GM23338 (cell line): Measurements from ENCODE around the gene APOL2. TPM values are rescaled to one million over a fixed set of nuclear protein-coding genes. Genes with fewer than 3 reads are reported as not detected.
"Not testable (repeated sequence)": the region's sequence is repeated elsewhere in the genome, so short reads cannot be mapped to it uniquely, and the experiment has no call there.

ENCODE experiments used
- ATAC-seq: fragments of 200-7000 bp; cut with Tn5 transposase; 3 replicates; pipeline ENCODE4 v1.9.1; 2020
- DNase-seq: peaks from one replicate; pipeline ENCODE4 v3.0.0-alpha.2; 2015; ENCODE audit warnings: low spot score
- H2AFZ ChIP-seq: fragments of 200-600 bp; sonication (generic); 2 replicates; pipeline ENCODE4 v1.8.0; 2016; ENCODE audit warnings: antibody characterized with exemption, mild to moderate bottlenecking, moderate library complexity
- H3F3A ChIP-seq: fragments of 200-600 bp; sonication (generic); replicated peaks from 2 replicates; pipeline ENCODE4 v1.8.0; 2017; ENCODE audit warnings: antibody characterized with exemption, mixed run types, low read depth
- H3K27ac ChIP-seq: fragments of 200-600 bp; sonication (generic); 2 replicates; pipeline ENCODE4 v1.6.1; 2016; ENCODE audit warnings: low read depth
- H3K27me3 ChIP-seq: fragments of 200-600 bp; sonication (generic); 2 replicates; pipeline ENCODE4 v1.8.0; 2016; ENCODE audit warnings: mild to moderate bottlenecking, mixed run types, moderate library complexity; ENCODE audit not compliant: insufficient read depth
- H3K36me3 ChIP-seq: fragments of 200-600 bp; sonication (generic); 2 replicates; pipeline ENCODE4 v1.8.0; 2016; ENCODE audit warnings: mild to moderate bottlenecking; ENCODE audit not compliant: insufficient read depth
- H3K4me1 ChIP-seq: fragments of 200-600 bp; sonication (generic); 2 replicates; pipeline ENCODE4 v1.8.0; 2016; ENCODE audit warnings: mild to moderate bottlenecking, moderate library complexity; ENCODE audit not compliant: insufficient read depth
- H3K4me2 ChIP-seq: fragments of 200-600 bp; sonication (generic); 2 replicates; pipeline ENCODE4 v1.7.1; 2017; ENCODE audit warnings: mixed run types
- H3K4me3 ChIP-seq: fragments of 200-600 bp; sonication (generic); 2 replicates; pipeline ENCODE4 v1.6.1; 2016; ENCODE audit warnings: mixed run types
- H3K79me2 ChIP-seq: fragments of 200-600 bp; sonication (generic); replicated peaks from 2 replicates; pipeline ENCODE4 v1.8.0; 2017; ENCODE audit warnings: mild to moderate bottlenecking; ENCODE audit not compliant: insufficient read depth
- H3K9me2 ChIP-seq: fragments of 200-600 bp; sonication (generic); 2 replicates; pipeline ENCODE4 v1.8.0; 2017; ENCODE audit not compliant: insufficient read depth
- H4K20me1 ChIP-seq: fragments of 200-600 bp; sonication (generic); replicated peaks from 2 replicates; pipeline ENCODE4 v1.8.0; 2017; ENCODE audit warnings: mild to moderate bottlenecking; ENCODE audit not compliant: insufficient read depth
- H3K27ac Mint-ChIP-seq: 2 replicates; pipeline ENCODE4 v1.8.0; 2020; ENCODE audit warnings: inconsistent platforms, mild to moderate bottlenecking, moderate library complexity, mixed read lengths
- H3K27me3 Mint-ChIP-seq: 3 replicates; pipeline ENCODE4 v1.8.0; 2022; ENCODE audit warnings: low read depth, mild to moderate bottlenecking, moderate library complexity, mixed read lengths, inconsistent platforms; ENCODE audit not compliant: insufficient read depth, poor library complexity
- H3K36me3 Mint-ChIP-seq: 3 replicates; pipeline ENCODE4 v1.8.0; 2021; ENCODE audit warnings: low read depth, mild to moderate bottlenecking, inconsistent platforms, moderate library complexity, mixed read lengths
- H3K4me1 Mint-ChIP-seq: 3 replicates; pipeline ENCODE4 v1.8.0; 2020; ENCODE audit warnings: mild to moderate bottlenecking, inconsistent platforms, mixed read lengths
- H3K4me3 Mint-ChIP-seq: 3 replicates; pipeline ENCODE4 v1.8.0; 2021; ENCODE audit warnings: moderate library complexity, mild to moderate bottlenecking, inconsistent platforms, mixed read lengths
- H3K9me3 Mint-ChIP-seq: 3 replicates; pipeline ENCODE4 v1.8.0; 2020; ENCODE audit warnings: moderate library complexity, mild to moderate bottlenecking, inconsistent platforms, mixed read lengths
- CTCF ChIP-seq, 2 experiments: fragments of 200-600 bp in 1 of 2; sonication (generic) in 1 of 2; conservative IDR thresholded peaks; 2 replicates each; pipeline versions ENCODE4 v1.5.1 to v1.6.1; 2016 to 2017; ENCODE audit warnings: antibody characterized with exemption in 2 of 2, low read depth in 2 of 2, mild to moderate bottlenecking in 2 of 2, moderate library complexity in 1 of 2
- EZH2 ChIP-seq: fragments of 200-600 bp; sonication (generic); IDR thresholded peaks from one replicate; pipeline ENCODE4 v1.8.0; 2017; ENCODE audit warnings: antibody characterized with exemption, mild to moderate bottlenecking, low read depth; ENCODE audit not compliant: unreplicated experiment
- EZH2phosphoT487 ChIP-seq: fragments of 200-600 bp; sonication (generic); IDR thresholded peaks from one replicate; pipeline ENCODE4 v1.8.1; 2018; ENCODE audit warnings: antibody characterized with exemption; ENCODE audit not compliant: unreplicated experiment
- JUNB ChIP-seq: IDR thresholded peaks from one replicate; pipeline ENCODE4 v1.6.1; 2016; ENCODE audit warnings: antibody characterized with exemption; ENCODE audit not compliant: unreplicated experiment
- NANOG ChIP-seq: IDR thresholded peaks from 2 replicates; pipeline ENCODE4 v1.6.1; 2016; ENCODE audit warnings: antibody characterized with exemption, borderline replicate concordance
- POLR2AphosphoS5 ChIP-seq: IDR thresholded peaks from 2 replicates; pipeline ENCODE4 v1.6.1; 2016; ENCODE audit warnings: antibody characterized with exemption, low read depth
- REST ChIP-seq: IDR thresholded peaks from one replicate; pipeline ENCODE4 v1.6.1; 2018; ENCODE audit warnings: antibody characterized with exemption; ENCODE audit not compliant: unreplicated experiment
- STAT1 ChIP-seq: IDR thresholded peaks from one replicate; pipeline ENCODE4 v1.6.1; 2016; ENCODE audit warnings: antibody characterized with exemption; ENCODE audit not compliant: unreplicated experiment
- polyA plus RNA-seq: library from polyadenylated mRNA; unstranded; fragments of >200 nt; fragmentation: Nextera tagmentation; extraction: Ambion mirVana; gene quantifications from 2 replicates; pipeline ENCODE4 v1.2.1, GENCODE V29; 2016
- total RNA-seq: library from RNA; depleted of rRNA; stranded (reverse); fragments of >200 nt; shearing (Covaris generic); gene quantifications from 2 replicates; pipeline ENCODE4 v1.2.3, GENCODE V29; 2014

APOL2 gene
- total and polyA plus RNA-seq, 2 experiments from 2014 or later: 5.5 to 10.4 TPM

GRCh38 chr22:36228944-36229343, 10.4 kb downstream of the APOL2 start:
- ATAC-seq: no peak
- no peak overlapping the region for H3K27ac ChIP-seq
- peaks cover 8% of the 10 kb centered on the region for H3K27me3 Mint-ChIP-seq
- no peaks in the 10 kb centered on the region; the same call in 2 of the 3 replicates for H3K9me3 Mint-ChIP-seq
- H4K20me1 ChIP-seq: no peaks in the 10 kb centered on the region
- H2AFZ ChIP-seq: no peak overlapping the region
- H3K9me2 ChIP-seq: no peaks in the 10 kb centered on the region
- H3F3A ChIP-seq: no peaks in the 10 kb centered on the region
- H3K36me3 ChIP-seq: no peaks in the 10 kb centered on the region
- DNase-seq: no peak
- no peak overlapping the region for H3K4me3 ChIP-seq
- no peaks in the 10 kb centered on the region for H3K27me3 ChIP-seq
- H3K27ac Mint-ChIP-seq: no peak overlapping the region; the same call in 1 of the 2 replicates
- H3K4me1 Mint-ChIP-seq: peaks cover 10% of the 10 kb centered on the region; the same call in 1 of the 3 replicates
- no peak overlapping the region for H3K4me2 ChIP-seq
- TF ChIP-seq EZH2 (no peak), REST (no peak), STAT1 (no peak), CTCF (conservative IDR thresholded peaks at IDR 0.05; ENCODE audit: low read depth in 2 of 2) (no peak), NANOG (no peak), EZH2phosphoT487 (no peak), JUNB (no peak), POLR2AphosphoS5 (no peak)
- no peaks in the 10 kb centered on the region for H3K79me2 ChIP-seq
- peaks cover 30% of the 10 kb centered on the region for H3K36me3 Mint-ChIP-seq
- H3K4me3 Mint-ChIP-seq: no peak overlapping the region
- H3K4me1 ChIP-seq: no peaks in the 10 kb centered on the region

- H3K9me3 Mint-ChIP-seq: not testable (repeated sequence)
These were observed 11.0 kb downstream of the APOL2 start for GRCh38 chr22:36228369-36228768.

More at GRCh38 chr22:36228369-36228768, 11.0 kb downstream of the APOL2 start:
- H3K4me3 Mint-ChIP-seq, H3K27ac Mint-ChIP-seq, H3K27me3 Mint-ChIP-seq, H3K27ac ChIP-seq, H3K27me3 ChIP-seq, H3F3A ChIP-seq, H2AFZ ChIP-seq, H3K4me3 ChIP-seq, H4K20me1 ChIP-seq, DNase-seq, H3K4me2 ChIP-seq, H3K79me2 ChIP-seq, H3K4me1 ChIP-seq, H3K9me2 ChIP-seq, ATAC-seq, H3K36me3 ChIP-seq: not testable (repeated sequence)
- Mint-ChIP-seq H3K36me3 (peaks cover 30% of the 10 kb centered on the region), H3K4me1 (peaks cover 10% of the 10 kb centered on the region; the same call in 1 of the 3 replicates)
